ENCODE data around the gene NPVF.

- peak; percentile 93 for TF ChIP-seq POLR2A (IDR thresholded peaks at IDR 0.05; ENCODE audit: low read depth, low read length)
- TF ChIP-seq POLR2AphosphoS5 (IDR thresholded peaks at IDR 0.05; ENCODE audit: low read depth, low read length), result peak; percentile 86
- peak; percentile 93 for TF ChIP-seq TAF1 (IDR thresholded peaks at IDR 0.05; ENCODE audit: borderline replicate concordance, low read depth, low read length)
Observed at GRCh38 chr7:25179771-25180591, 48.3 kb downstream of the NPVF start.
